Stomach smooth muscle (tissue), 2 donors: ENCODE results near the gene IRS1.

Experiments
- H3K27ac ChIP-seq: one replicate; pipeline ENCODE4 v1.7.0; 2013; ENCODE audit warnings: mild to moderate bottlenecking, low read length, inconsistent platforms
- H3K27me3 ChIP-seq, 2 donors: one replicate each; pipeline ENCODE4 v1.7.0; 2013; ENCODE audit warnings: low read length in 2 of 2; ENCODE audit not compliant: insufficient read depth in 2 of 2, control insufficient read depth in 1 of 2
- H3K36me3 ChIP-seq, 2 donors: one replicate each; pipeline ENCODE4 v1.7.0; 2013; ENCODE audit warnings: low read length in 2 of 2; ENCODE audit not compliant: control insufficient read depth in 2 of 2, insufficient read depth in 2 of 2
- H3K4me1 ChIP-seq: one replicate; pipeline ENCODE4 v1.7.0; 2013; ENCODE audit warnings: low read length; ENCODE audit not compliant: control insufficient read depth, insufficient read depth
- H3K4me3 ChIP-seq, 2 donors: one replicate each; pipeline ENCODE4 v1.7.0; 2013; ENCODE audit warnings: low read length in 2 of 2
- H3K9ac ChIP-seq, 2 donors: one replicate each; pipeline ENCODE4 v1.7.0; 2013; ENCODE audit warnings: low read length in 2 of 2, mild to moderate bottlenecking in 1 of 2
- H3K9me3 ChIP-seq, 2 donors: one replicate each; pipeline ENCODE4 v1.7.0; 2013; ENCODE audit warnings: low read length in 2 of 2; ENCODE audit not compliant: control insufficient read depth in 2 of 2
- donor health status: healthy.
- donor health status: Pancreatic carcinoma.

The IRS1 gene

DNA sequence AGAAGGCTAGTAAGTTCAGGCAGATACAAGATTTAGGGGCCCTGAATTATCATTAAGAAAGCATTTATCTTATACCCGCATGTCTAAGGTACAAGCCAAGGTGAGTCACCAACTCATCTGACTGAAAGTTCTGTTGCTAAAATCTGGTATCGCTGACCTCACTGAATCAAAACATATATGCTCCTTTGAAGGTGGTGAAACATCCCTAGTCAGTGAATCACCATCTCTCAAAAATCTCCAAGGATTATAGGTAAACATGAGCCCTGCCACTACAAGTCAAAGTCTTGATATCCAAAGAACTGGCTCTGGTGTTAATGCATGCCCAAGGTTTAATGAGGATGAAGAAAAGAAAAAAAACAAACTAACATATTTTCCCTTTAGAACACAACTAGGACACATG is 43.5 kb downstream of the IRS1 start:
- Histone ChIP-seq H3K27me3 (no peaks in the 10 kb centered on the region), H3K9me3 (no peaks in the 10 kb centered on the region), H3K27ac (peak overlapping the region; percentile 42), H3K4me1 (peaks cover 12% of the 10 kb centered on the region), H3K4me3 (no peak overlapping the region), H3K9ac (no peak overlapping the region), H3K36me3 (no peaks in the 10 kb centered on the region)

- peaks cover 12% of the 10 kb centered on the region for H3K4me1 ChIP-seq
Observed at GRCh38 chr2:226755631-226756030, 44.0 kb downstream of the IRS1 start.

DNA sequence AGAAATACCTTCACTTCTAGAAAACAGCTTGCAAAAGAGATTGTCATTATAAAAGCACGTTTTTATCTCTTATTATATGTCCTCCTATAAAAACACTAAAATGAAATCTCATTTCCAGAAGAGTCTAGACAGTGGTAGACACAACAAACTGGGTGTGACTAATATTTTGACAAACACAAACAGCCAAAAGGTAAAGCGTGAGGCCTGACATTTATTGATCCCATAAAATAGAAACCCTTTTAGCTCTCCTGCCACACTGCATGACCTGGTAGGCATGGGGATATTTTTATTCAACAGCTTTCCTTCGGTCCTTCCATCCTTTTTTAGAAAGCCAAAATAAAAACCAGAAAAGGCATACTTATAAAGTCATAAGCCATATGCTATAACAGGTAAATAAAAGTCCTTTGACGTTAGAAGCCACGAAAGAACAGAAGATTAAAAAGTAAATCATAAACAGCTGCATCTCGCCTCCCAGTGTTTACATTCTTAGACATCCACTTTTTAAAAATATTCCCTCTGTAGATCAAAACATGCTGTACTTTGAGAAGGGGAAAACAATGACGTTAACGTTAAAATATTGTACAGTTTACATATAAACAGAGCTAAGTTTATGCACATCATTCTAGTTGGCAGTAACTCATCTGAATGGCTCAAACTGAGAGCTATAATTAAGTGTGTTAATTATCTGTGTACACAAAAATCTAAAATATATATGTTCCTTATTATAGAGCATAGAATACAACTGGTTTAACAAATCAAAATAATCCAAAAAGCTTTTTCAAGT is 44.6 kb downstream of the IRS1 start:
- peaks cover 8% of the 10 kb centered on the region for H3K4me1 ChIP-seq
- no peak overlapping the region for H3K4me3 ChIP-seq
- no peaks in the 10 kb centered on the region for H3K36me3 ChIP-seq
- no peaks in the 10 kb centered on the region for H3K27me3 ChIP-seq
- H3K27ac ChIP-seq, result peak overlapping the region; percentile 42
- no peaks in the 10 kb centered on the region for H3K9me3 ChIP-seq
- H3K9ac ChIP-seq, result peak overlapping the region in 1 of 2 donors; percentile 32

More at GRCh38 chr2:226755631-226756030, 44.0 kb downstream of the IRS1 start:
- peak overlapping the region; percentile 42 for H3K27ac ChIP-seq
- no peaks in the 10 kb centered on the region for H3K36me3 ChIP-seq
- peak overlapping the region in 1 of 2 donors; percentile 7 for H3K9ac ChIP-seq
- H3K9me3 ChIP-seq, result no peaks in the 10 kb centered on the region
- no peaks in the 10 kb centered on the region for H3K27me3 ChIP-seq
- H3K4me3 ChIP-seq, result no peak overlapping the region

DNA sequence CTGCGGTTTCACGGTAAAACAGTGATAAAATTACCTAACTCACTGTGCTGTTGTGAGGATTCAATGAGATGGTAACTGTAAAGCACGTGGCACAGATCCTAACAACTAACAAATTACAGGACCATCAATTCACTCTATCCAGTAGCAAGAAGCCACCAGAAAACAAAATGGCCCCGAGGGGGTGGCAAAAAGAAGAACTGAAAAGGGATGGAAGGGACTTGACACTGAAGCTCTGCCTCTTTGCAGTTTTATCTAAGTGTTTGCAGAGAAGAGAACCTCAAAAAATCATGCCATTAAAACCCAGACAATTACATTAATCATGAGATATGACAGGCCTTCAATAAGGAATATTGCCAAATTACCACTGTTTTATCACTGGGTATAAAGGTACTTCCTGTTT is 46.7 kb downstream of the IRS1 start:
- Histone ChIP-seq H3K9ac (no peak overlapping the region), H3K4me1 (peaks cover 10% of the 10 kb centered on the region), H3K9me3 (no peaks in the 10 kb centered on the region), H3K4me3 (no peak overlapping the region), H3K27ac (peak overlapping the region; percentile 6), H3K27me3 (no peaks in the 10 kb centered on the region), H3K36me3 (no peaks in the 10 kb centered on the region)

DNA sequence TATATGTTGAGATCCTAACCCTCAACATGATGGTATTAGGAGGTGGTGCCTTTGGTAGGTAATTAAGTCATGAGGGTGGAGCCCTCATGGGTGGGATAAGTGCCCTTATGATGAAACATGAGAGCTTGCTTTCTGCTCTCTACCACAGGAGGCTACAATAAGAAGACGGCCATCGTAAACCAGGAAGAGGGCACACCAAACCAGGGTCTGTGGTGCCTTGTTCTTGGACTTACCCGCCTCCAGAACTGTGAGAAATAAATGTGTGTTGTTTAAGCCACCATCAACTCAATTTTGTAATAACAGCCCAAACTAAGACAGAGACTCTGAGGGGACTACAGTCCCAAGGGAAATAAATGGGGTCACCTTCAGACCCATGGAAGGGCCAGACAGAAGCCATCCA is 52.3 kb downstream of the IRS1 start:
- Histone ChIP-seq H3K27me3 (no peaks in the 10 kb centered on the region), H3K27ac (no peak overlapping the region), H3K4me1 (peaks cover 6% of the 10 kb centered on the region), H3K4me3 (no peak overlapping the region), H3K9me3 (no peaks in the 10 kb centered on the region), H3K36me3 (no peaks in the 10 kb centered on the region), H3K9ac (no peak overlapping the region)

DNA sequence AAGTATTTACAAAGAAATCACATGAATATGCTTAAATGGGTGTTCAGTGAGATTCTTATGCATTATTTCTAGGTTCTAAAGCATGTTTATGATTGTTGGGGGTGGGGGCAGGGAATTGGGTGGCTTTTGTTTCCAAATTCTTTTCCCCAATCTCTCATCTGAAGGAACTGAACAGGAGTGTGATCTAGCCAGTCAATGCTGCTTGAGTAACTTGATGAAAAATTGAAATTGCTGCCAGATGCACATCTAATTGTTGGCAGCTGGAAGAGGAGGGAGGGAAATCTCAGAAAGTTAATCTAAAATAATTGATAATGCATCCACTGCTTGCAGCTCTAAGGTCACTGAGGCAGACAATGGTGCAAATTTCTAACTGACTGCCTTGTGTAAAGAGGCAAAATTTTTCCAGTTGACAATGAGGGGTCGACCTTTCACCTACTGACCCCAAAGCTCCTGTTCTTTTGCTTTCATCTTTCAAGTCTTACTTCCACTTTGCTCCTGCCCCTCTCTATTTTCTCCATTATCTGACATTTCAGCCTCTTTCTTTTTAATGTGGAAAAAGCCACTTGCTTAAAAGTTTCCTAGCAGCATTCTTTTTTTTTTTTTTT is 53.3 kb downstream of the IRS1 start:
- Histone ChIP-seq H3K36me3 (no peaks in the 10 kb centered on the region), H3K27ac (no peak overlapping the region), H3K9ac (no peak overlapping the region), H3K9me3 (no peaks in the 10 kb centered on the region), H3K4me1 (peaks cover 13% of the 10 kb centered on the region), H3K27me3 (no peaks in the 10 kb centered on the region), H3K4me3 (no peak overlapping the region)

- no peak overlapping the region for H3K9ac ChIP-seq
- no peaks in the 10 kb centered on the region for H3K36me3 ChIP-seq
- no peaks in the 10 kb centered on the region for H3K27me3 ChIP-seq
- H3K4me1 ChIP-seq, result peaks cover 17% of the 10 kb centered on the region
- H3K9me3 ChIP-seq, result no peaks in the 10 kb centered on the region
- H3K4me3 ChIP-seq, result no peak overlapping the region
- H3K27ac ChIP-seq, result peak overlapping the region; percentile 26
Observed at GRCh38 chr2:226743915-226744314, 55.7 kb downstream of the IRS1 start.

GRCh38 chr2:226742347-226742746 is 57.3 kb downstream of the IRS1 start:
- Histone ChIP-seq H3K9me3 (no peaks in the 10 kb centered on the region), H3K27ac (peak overlapping the region; percentile 61), H3K9ac (no peak overlapping the region), H3K27me3 (no peaks in the 10 kb centered on the region), H3K4me1 (peaks cover 16% of the 10 kb centered on the region), H3K4me3 (peak overlapping the region in 1 of 2 donors; percentile 40), H3K36me3 (no peaks in the 10 kb centered on the region)

- Histone ChIP-seq H3K27me3 (no peaks in the 10 kb centered on the region), H3K4me1 (peaks cover 16% of the 10 kb centered on the region), H3K9ac (no peak overlapping the region), H3K9me3 (no peaks in the 10 kb centered on the region), H3K36me3 (no peaks in the 10 kb centered on the region), H3K27ac (no peak overlapping the region), H3K4me3 (no peak overlapping the region)
Observed at GRCh38 chr2:226740039-226740648, 59.5 kb downstream of the IRS1 start.

DNA sequence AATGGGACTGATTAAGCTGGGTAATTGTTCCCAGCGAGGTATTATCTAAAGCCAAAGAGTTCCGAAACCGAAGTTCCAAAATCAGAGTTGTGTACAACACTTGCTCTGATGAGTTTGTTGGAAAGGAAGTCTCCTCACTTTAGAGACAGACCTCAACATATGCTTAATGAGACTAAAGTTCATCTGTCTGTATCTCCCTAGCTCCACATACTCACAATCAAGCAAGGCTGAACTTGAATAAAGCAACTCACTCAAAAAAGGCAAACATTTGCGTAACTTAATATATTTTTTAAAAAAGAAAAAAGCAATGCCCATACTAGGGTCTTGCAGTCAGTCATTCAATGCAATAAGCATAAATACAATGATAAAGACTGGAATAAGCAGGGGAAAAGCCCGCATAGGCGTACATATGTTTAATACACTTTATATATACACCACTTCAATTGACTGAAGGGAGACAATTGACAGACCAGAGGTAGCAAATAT is 60.0 kb downstream of the IRS1 start:
- Histone ChIP-seq H3K27ac (no peak overlapping the region), H3K27me3 (no peaks in the 10 kb centered on the region), H3K9ac (no peak overlapping the region), H3K36me3 (no peaks in the 10 kb centered on the region), H3K4me1 (peaks cover 16% of the 10 kb centered on the region), H3K4me3 (no peak overlapping the region), H3K9me3 (no peaks in the 10 kb centered on the region)
